Measurements from ENCODE around the gene BRICD5.

GRCh38 chr16:2188395-2188794 lies 22.3 kb downstream of the BRICD5 start:
- TF ChIP-seq CTCF (IDR thresholded peaks at IDR 0.05) (no peak), POLR2A (IDR thresholded peaks at IDR 0.05) (no peak), POLR2AphosphoS5 (IDR thresholded peaks at IDR 0.05) (no peak), EP300 (IDR thresholded peaks at IDR 0.05) (no peak)

All from gastroesophageal sphincter (tissue), 3 donors.